COLO668 (cell line): ENCODE results near the gene XPO5.

Experiments
- DNase-seq: peaks from one replicate; lab custom pipeline; 2025; ENCODE audit not compliant: unreplicated experiment; lab: John Stamatoyannopoulos, UW

Gene XPO5

DNA sequence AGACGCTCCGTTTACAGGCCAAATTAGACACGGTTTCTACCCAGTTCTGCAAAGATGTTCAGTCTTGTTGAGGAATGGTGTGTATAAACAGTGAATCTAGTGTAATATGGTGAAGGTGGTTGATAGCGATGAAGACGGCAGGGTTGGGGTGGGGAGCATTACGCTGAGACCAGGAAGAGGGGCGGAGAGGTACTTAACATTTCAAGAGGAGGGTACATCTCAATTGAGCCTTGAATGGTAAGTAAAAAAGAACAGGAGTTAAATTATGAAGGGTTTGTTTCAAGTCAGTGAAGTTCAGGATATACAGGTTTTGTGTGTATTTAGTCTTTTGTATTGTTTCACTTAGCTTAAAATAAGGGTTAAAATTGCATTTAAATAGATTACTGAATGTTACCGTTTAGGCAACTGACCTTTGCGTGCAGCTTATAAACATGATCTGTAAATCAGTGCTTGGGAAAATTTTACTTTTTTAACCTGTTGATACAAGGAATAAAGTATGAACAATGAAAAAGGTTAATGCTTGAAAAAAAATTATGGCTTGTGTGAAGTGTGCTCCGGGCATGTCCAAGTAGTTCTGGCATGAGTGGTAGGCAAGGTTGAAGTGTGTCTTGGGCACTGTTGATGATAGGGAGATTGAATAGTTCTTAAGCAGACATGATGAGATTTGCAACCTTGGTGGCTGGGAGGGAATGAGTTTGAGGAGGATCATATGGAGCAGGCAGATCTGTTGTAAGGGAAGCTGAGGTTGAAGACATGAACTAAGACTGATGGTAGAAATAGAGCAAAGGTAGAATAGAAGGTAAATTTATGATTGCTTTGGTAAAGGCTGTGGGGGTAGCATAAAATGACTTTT lies 58.1 kb downstream of the XPO5 start:
- no peak for DNase-seq

DNA sequence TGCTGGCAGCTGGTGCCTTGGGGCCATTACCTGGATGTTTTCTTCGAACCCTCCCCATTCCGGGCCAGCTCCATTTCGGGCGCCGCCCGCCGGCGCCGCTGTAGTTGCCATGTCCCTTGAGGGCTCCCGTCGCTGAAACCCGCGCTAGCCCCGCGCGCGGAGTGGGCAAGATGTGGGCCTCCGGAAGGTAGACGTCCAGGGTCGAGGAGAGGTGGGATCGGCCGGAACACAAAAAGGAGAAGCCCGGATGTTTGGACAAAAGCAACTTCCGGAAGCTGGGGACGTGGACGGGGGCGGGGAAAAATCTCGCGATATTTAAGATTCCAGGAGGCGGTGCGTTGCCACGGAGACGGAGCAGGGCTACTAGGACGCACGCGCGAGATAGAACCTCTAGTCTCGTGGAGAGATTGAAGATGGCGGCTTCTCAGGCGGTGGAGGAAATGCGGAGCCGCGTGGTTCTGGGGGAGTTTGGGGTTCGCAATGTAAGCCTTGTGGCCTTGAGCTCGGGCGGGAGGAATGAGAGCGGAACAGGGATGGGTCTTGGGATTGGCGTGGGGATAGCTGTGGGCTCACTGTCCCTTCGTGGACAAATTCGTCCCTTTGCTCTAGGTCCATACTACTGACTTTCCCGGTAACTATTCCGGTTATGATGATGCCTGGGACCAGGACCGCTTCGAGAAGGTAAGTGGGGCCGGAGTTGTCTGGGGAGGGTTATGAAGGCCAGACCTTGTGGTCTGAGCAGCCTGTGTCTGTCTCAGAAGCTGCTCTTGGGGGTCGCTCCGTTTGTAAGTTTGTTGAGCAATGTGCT lies 58.9 kb downstream of the XPO5 start, which contains the start of the genes POLR1C and YIPF3:
Gene POLR1C (plus strand): TSS at position 393 of the 808 bp plus-strand sequence. CDS start 21 bp downstream, at position 414.
Gene YIPF3 (minus strand): TSS at position 230 of the 808 bp plus-strand sequence. CDS start 119 bp downstream, at position 111.
- DNase-seq, result peak; percentile 95

DNA sequence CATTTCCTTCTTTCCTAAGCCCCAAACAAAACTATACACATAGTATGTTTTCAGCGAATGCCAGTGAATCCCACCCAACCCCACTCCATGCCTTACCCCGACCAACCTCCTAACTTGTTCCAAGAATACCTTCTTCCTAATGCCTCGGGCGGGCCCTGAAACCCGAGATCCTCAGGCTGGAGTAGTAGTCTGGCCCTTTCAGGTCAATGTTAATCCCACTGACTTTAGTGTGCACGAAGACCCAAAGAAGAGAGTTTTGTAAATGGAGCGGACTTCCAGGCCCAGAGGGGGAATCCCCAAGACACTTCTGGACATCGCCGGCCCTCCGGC lies 59.5 kb downstream of the XPO5 start:
- no peak for DNase-seq

DNA sequence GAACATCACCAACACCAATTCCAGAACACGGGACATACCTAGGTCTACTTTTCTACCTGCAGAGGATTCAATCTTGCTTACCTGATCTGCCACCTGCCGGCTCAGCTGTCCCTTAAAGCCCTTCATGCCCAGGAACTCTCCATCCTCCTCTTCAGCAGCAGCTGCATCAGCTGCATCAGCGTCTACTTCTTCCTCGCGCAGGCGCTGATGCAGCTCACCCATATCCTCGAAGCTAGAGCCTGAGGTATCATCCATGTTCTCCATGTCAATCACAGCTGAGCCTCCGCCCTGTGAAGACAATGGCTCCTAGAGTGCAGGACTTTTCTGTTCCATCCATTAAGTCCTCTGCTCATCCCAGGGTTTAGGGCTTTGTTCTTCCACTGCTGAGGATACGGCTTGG lies 60.0 kb downstream of the XPO5 start:
- peak; percentile 43 for DNase-seq

DNA sequence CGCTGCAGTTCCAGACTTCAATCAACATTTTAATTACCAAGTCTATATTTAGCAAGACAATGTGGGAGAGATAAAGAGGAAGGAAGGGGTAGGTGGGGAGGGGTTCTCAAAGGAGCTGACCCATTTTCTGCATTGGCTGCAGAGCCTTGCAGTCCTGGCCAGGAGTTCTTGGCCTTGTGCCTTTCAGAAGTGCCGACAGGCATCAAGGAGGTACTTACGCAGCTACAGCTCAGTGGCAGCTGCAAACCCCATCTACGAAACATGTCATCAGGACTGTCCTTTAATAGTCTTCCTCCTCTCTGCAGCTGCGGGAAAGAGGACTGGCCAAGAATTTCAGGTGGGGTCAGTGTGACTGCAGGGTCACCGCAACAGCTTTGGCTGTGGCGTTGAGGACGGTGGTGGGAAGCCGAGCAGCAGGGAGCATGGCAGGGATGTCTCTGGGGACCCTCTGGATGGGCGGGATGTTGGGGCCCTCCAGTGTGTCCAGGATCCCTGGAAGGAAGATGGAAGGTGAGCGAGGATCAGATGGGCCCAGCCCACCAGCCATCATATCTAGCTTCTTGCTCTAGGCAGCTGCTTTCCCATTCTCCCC lies 63.9 kb downstream of the XPO5 start:
- DNase-seq, result no peak

DNA sequence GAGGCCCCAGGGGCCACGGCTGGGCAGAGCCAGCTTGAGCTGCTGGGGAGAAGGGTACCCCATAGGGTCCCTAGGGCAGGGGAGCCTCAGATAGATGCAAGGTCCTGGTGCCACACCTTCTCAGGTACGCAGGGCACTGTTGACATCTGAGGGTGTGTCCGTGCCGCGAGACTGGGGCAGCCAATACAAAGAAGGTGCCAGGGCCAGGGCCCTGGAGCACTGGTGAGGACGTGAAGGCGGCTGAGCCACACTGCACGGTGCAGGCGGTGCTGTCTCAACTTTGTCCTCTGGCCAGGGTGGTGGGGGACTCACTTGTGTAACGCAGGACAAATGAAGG lies 65.0 kb downstream of the XPO5 start:
- peak; percentile 53 for DNase-seq

DNA sequence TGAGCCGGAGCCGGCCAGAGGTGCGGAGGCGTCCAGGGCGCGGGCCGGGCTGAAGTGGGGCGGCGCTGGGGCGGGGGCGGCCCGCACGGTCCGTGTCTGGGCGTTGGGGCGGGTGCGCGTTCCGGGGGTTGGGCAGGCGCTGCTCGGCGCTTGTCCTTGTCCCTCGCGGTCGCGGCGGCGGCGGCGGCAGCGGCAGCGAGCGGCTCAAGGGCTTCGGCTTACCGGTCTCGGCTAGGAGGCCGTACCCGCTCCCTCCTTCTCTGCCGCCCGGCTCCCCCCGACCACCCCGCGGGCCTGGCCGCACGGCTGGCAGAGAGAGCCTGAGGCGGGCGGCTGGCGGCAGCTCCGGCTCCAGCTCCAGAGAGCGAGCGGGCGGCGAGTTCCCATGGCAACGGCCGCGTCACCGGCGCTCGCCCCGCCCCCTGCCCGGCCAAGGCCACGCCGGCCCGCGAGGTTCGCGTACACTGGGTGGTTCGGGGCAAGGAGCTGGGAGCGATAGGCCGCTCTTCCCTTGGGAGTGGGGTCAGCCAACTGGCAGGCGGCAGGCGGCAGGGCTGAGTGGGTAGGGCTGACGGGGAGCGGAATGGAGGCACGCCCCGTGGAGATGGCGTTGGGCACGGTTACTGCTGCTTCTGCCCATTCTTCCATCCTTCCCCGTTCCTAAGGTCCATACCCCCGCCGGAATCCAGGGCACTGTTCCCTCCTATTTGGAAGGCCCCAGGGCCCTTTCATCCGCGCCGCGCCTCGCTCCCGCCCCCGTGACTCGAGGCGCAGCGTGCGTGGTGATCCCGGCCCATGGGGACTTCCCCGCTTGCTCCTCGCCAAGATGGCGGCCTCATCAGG lies 65.6 kb downstream of the XPO5 start, which contains the start of gene LRRC73:
Gene LRRC73 (minus strand): TSS at position 363 of the 843 bp plus-strand sequence. CDS start 561 bp downstream, outside the sequence.
- peak; percentile 79 for DNase-seq

DNA sequence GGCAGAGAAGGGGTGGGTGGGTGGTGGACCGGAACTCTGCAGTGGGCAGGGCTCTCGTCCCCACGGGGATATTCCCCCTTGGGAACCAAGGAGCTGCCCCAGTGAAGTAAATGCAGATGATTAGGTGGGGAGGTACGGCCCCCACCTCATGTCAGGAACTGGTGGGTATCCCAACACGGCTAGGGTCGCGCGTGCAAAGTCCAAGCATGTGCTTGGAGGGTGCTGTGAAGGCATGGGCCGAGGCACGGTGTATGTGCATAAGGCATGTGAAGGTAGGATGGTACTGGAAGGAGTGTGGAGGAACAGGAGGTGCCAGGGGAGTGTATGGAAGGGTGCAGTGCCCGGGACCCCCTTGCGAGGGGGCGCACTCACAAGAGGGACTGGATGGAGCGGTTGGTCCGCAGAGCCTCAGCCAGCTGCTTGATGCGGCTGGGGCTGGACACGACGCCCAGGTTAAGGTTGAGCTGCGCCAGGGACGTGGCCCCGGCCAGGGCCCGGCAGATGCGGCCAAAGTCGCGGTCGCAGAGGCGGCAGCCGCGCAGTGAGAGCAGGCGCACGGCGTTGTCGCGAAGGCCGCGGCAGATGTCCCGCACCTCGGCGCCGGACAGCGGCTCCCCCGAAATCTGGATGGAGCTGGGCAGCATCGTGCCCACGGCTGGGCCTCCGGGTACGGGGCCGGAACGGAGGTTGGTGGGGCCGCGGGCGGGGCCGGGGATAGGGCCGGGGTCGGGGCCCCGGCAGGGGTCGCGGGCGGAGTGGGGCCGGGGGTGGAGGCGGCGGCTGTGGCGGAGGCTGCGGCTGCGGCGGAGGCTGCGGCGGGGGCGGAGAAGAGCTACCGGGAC lies 66.5 kb downstream of the XPO5 start:
- DNase-seq, result peak; percentile 13

DNA sequence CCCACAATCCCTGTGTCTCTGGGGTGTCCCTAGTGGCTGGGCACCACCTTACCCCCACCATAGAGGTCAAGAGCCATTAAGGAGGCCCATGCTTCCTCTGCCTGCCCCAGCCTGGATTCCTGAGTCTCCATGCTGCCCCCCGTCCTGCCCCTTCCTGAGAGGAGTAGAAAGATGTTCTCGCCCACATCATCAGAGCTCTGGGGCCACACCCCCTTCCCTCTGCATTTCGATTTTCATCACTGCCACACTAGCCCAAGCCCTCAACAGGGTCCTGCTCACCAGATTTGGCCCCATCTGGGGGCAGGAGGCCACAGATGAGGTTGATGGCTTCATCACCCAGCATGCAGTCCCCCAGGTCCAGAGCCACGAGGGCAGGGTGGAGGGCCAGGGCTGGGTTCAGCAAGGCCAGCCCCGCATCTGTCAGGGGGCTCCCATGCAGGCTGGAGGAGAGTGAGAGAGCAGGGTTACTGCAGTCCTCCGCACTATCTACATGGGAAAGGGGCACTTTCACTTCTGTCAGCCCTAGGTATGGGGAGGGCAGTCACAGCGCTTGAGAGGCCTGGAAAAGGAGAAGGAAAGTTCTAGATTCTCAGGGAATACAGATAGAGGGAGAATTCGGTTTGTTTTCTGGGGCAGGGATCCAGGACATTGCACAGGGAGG lies 67.2 kb downstream of the XPO5 start:
- DNase-seq, result no peak

DNA sequence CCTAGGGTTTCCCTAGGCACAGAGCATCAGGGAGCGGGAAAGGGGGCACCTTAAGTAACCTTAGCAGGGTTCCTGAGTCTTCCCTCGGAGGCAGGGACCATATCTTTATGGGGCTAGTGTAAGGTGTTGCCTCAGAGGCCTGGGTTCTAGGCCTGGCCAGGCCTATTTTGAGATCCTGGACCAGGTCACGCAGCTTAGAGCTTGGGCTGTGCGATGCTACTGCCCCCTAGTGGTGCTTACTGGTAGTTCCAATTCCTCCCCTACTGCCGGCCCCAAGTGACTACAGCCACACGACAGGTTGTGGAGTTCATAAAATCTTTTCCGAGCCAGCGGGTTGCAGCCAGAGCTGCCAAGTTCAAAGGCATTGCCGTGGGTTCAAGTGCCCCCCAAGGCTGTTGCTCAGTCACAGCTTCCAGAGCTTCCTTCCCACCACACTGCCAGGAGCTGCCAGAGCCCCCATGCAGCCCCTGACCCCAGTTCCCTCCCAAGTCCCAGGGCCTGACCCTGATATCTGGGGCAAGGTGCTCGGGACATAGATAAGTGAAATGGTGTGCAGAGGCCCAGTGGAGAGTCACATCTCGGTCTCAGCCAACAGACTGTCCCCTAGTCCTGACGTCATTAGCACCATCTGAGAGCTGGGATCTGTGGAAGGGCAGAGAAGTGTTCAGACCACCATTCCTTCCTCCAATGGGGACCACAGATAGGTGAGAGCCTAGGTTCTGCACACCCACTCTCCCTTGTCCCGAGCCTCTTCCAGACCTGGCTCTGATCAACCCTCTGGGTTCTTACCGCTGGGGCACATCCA lies 69.0 kb downstream of the XPO5 start:
- DNase-seq, result peak; percentile 68

DNA sequence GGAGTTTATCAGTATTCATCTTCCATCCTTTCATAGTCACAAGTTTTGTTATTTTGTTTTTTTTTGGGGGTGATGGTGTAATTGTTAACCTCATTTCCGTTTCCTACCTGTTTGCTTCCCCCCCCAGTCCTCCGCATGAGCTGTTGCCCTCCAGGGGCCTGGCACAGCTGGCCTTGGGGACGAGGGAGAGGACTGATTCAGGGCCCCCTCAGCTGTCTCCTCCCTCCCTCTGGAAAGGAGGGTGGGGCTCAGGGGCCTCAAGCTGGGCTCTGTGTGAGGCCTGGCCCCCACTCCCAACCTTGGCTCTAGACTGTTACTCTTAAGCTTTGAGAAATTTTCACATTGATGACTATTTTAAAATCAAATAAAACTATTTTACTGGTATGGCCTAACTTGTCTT lies 69.7 kb downstream of the XPO5 start:
- DNase-seq, result no peak

DNA sequence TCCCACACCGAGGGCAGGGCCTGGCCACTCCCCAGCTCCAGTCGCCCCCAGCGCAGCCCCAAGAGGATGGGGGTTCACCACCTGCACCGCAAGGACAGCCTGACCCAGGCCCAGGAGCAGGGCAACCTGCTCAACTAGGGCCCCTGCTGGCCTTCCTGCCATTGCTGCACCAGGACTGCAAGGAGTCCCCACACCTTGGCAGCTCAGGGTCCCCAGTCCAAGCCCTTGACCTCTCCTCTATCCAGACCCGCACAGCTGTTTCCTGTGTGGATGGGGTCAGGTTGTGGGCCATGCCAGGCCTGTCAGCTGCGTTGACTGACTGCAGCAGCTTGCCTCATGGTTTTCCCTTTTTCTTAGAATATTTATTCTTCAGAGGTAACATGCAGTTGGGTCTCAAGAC lies 70.1 kb downstream of the XPO5 start:
- DNase-seq, result no peak

DNA sequence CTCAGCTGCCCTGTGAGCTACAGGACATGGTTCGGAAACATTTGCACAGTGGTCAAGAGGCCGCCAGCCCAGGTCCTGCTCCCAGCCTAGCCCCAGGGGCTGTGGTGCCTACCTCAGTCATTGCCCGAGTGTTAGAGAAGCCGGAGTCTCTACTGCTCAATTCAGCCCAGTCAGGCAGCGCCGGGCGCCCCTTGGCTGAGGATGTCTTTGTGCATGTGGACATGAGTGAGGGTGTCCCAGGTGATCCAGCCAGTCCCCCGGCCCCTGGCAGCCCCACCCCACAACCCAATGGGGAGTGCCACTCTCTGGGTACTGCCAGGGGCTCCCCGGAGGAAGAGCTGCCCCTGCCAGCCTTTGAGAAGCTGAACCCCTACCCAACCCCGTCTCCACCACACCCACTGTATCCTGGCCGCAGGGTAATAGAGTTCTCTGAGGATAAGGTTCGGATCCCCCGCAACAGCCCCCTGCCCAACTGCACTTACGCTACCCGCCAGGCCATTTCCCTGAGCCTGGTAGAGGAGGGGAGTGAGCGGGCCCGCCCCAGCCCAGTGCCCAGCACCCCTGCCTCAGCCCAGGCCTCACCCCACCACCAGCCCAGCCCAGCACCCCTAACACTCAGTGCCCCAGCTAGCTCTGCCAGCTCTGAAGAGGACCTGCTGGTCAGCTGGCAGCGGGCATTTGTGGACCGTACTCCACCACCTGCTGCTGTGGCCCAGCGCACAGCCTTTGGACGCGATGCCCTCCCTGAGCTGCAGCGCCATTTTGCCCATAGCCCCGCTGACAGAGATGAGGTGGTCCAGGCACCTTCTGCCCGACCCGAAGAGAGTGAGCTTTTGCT lies 70.9 kb downstream of the XPO5 start:
- no peak for DNase-seq

DNA sequence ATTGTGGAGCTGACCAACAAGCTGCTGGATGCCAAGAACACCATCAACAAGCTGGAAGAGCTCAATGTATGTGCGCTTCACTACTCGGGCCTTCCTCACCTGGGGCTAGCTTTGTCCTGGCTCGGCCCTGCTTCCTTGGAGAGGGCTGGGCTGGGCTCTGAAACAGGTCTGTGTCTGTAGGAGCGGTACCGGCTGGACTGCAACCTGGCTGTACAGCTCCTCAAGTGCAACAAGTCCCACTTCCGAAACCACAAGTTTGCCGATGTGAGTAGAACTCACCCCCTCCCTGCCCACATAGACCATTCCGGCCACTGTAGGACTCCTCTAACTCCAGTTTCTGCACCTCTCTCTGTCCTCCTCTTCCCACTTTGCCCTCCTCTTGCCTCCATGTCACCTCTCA lies 72.4 kb downstream of the XPO5 start:
- no peak for DNase-seq

DNA sequence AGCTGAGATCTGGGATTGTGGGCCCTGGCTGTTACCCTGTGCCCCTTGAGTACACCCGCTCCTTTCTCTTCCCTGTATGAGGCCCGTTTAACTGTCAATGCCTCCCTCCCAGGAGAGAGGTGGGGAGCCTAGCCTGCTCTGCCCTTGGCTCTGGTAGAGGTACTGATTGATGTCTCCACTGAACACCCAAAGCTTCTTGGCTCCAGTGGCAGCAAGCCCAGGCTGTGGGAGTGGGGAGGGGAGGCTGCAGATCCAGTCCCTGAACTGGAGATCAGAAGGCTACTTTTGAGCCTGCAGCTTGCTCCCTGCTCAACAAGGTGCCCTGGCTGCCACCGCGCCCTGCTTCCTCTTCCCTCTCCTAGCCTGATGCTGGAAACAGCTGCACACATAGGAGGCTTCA lies 73.2 kb downstream of the XPO5 start:
- no peak for DNase-seq

DNA sequence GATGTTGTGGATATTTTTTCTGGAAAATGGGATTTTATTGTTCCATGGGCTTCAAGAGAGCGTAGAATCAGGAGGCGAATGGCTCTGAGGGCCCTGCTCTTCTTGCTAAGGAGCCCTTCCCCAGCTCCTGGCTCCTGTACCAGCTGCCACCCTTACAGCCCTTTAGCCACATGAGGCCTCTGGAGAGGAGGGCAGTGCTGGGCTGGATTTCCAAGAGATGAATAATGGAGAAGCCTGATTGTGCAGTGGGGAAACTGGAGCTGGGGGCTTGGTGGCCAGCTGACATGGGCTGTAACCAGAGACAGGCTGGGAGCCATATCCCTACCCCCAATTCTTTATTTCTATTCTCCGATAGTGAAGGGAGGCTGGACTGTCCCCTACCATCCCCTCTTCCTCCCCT lies 74.9 kb downstream of the XPO5 start:
- no peak for DNase-seq

DNA sequence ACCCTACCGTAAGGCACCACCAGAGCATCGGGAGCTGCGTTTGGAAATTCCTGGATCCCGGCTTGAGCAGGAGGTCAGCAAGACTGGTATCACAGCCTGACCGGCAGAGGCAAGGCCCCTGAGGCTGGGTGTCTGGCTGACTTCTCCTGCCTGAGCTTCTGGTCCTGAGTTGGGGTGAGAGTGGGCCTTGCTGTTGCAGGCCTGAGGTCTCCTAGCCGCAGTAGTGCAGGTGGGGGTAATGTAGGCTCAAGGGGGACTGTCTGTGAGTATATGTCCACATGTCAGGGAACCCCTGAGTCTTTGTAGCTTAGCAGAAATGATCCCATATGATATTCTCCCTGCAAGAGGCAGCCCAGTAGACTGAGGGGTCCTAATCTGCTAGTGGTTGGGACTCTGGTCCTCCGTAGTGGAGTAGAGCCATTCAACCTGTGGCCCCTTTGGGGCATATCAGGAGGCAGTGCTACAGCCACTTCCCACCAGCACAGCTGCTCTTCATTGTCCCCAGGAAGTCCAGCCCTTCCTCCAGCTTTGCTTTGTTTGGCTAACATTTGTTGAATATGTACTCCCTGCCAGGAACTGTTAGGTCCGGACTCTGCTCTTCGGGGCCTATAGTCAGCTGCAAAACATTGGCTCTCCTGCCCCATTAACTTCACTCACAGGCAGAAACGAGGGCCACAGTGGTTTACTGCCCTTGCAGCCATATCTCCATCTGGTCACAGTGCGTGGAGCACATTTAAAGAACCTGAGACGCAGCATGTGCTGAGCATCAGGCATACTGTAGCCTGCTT lies 76.6 kb downstream of the XPO5 start:
- no peak for DNase-seq
